ENCODE results near the gene SEMA6D.
"Not testable (repeated sequence)": the region's sequence is repeated elsewhere in the genome, so short reads cannot be mapped to it uniquely, and the experiment has no call there.

Gene SEMA6D

DNA sequence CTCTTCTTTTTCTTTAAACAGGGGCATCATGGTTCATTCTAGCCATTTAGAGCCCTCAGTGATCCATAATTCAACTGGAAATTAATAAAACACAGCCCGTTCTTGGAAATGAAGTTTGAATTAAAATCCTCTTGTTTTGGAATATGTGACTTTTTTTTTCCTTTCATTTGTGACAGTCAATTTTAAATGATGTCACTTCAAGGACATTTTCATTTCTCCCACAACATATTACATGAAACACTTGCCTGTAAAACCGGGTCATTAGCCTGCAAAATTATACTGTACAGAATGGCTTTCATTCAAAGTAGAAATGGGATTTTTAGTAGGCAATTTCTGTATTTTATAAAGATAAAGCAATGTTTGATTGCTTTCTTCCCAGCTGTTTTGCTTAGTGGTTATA is 789 bp upstream of the SEMA6D start:
- intact Hi-C loops (cut with DNase I), result loop anchor here (10.0 kb wide), 1 partner anchor 242 kb away; no protein-coding TSS in a partner anchor

DNA sequence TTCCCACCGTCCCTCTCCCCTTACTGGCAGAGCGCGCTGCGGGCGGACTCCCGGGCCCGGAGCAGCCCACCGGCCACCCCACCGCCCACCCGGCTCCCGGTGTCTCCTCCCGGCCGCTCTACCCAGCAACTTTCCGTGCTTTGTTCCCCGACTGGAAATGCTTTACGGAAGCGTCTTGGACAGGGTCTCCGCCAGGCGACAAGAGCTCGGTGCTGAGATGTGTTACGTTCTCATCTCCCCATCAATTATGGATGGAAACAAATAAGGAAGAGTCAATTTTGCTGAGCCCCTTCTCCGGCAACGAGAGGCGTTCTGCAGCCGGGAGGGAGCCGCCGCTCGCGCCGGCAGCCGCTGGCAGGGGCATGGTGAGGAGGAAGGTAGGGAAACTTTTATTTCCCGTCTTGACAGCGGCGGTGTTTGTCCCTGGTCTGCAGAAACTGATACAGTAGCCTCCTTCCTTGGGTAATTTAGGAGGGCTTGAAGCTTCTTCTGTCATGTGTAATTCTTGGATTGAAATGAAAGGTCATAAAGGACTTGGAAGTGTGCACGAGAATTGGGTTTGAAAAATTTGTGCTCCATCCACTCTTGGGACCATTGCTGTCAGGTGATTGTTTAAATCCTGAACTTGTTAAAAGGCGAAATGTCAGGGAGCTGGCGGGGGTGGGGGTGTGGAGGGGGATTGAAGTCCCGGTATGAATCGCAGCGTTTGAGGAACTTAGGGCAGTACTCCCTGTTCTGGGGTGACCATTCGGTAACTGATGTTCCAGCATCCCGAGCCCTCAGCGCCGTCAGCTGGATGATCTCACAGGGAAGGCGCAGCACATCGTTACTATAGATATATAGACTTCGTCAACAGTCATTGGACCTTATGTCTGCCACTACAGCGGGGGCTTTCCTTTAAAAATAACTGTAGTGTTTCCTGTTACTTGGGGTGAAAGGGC is 1.5 kb downstream of the SEMA6D start:
- peak; percentile 32 to 92 (median 64) for DNase-seq
- intact Hi-C loops (cut with DNase I), result loop anchor here (10.0 kb wide), 1 partner anchor 244 kb away; no protein-coding TSS in a partner anchor

More for the DNA sequence above, 789 bp upstream of the SEMA6D start:
- no peak for DNase-seq

DNA sequence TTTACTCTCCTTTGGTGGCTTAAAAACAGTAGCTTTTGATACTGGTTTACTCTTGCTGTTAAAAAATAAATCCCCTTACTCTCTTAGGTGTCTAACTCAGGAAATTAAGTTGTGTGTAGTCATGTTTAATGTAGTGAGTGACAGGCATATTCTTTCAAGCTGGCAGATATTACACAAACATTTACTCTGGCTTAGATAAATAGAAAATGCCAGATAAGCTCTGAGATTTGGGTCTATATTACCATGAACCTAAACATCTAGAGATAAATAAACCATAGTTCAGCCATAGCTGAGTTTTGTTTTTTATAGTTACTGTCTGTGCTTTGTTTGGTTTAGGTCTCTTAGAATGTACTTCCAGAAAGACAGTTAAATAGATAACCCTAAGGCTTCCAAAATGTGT is 2.4 kb downstream of the SEMA6D start:
- intact Hi-C loops (cut with DNase I), result loop anchor here (10.0 kb wide), 2 partner anchors 245 to 525 kb away; no protein-coding TSS in a partner anchor
- no peak for DNase-seq

DNA sequence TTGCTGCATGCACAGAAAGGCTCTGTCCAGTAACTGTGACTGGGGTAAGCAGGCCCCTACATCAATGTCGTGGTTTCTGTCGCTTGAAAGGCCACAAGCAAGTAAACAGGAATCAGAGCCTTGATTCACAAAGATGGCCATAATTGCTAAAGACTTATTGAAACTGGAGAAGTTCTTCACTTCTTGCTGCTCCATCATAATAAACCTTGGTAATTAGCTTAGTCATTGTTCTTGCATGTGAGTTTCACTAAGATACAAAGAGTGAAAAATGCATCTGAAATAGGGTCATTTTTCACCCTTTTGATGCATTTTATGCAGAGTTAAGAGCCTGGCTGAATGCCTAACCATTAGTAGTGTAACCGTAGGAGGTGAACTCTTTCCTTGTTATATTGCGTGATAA is 3.2 kb downstream of the SEMA6D start:
- intact Hi-C loops (cut with DNase I), result loop anchor here (10.0 kb wide), 1 partner anchor 526 kb away; no protein-coding TSS in a partner anchor
- DNase-seq, result no peak

DNA sequence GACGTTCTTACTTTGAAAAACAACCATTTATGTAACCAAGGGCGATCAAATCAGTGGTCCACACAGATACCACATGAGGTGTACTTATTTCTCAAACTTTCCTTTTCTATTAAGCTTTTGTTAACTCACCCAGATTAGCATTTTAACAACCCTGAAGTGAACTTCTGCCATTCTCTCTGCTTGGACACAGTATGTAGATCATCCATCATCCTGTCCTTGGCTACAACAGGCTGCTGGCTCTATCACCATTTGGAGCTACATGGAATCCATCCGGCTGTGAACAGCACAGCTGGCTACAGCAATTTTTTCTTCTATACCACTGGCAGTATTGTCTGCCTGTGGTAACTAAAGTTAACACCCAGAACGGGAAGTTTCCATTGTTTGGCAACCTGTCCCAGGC is 4.4 kb downstream of the SEMA6D start:
- no peak for DNase-seq
- intact Hi-C loops (cut with DNase I), result loop anchor here (10.0 kb wide), 1 partner anchor 527 kb away; no protein-coding TSS in a partner anchor

DNA sequence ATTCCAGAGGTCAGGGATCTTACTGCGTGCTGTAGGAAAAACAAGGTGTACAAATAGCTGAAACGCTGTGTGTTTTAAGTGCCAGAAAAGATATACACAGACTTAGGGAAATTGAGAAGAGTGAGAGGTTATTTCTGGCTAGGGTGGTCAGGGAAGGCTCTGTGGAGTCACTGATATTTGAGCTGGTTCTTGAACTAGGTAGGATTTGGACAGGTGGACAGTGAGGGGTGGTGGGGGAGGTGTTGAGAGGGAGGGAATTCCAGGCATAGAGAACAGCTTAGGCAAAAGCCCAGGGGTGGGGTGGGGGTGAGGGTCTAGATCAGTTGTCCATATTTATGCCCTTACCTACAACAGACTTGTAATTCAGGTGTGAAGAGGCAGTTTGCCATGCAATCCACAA is 7.0 kb downstream of the SEMA6D start:
- intact Hi-C loops (cut with DNase I), result loop anchor here (10.0 kb wide), 1 partner anchor 530 kb away; no protein-coding TSS in a partner anchor
- DNase-seq, result no peak

DNA sequence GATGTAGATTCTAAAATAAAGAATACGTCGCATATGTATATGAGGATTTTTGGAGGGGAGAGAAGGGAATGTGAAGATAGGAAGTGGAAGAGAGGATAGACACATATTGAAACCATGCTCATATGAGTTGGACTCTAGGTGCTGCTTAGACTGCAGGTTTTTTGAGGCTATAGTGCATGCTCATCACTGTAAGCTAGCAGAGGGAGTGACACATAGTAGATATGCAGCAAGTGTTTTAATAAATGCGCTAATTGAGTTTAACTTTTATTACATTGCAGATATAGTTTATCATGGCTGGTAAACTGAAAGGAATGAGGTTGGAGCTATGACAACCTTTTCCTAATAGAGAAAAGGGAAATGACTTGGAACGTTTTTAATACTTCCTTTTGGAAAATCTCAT is 7.7 kb downstream of the SEMA6D start:
- no peak for DNase-seq
- intact Hi-C loops (cut with DNase I), result loop anchor here (10.0 kb wide), 1 partner anchor 530 kb away; no protein-coding TSS in a partner anchor

DNA sequence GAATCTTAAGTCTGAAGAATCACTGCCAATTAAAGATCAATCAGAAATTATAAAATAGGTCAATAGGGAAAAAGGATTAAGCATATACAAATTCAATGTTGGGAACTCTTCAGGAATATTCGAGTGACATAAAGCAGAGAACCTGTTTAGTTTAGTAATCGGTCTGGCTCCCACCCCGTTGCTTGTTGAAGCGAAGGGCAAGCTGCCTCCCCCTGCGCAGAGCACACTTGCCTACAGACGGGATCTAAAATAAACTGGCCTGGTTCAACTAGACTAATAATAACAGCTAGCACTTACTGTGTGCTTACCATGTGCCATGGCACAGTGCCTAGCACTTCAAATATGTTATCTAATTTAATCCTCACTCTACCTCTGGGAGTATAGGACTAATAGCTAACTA is 8.6 kb downstream of the SEMA6D start:
- intact Hi-C loops (cut with DNase I), result loop anchor here (10.0 kb wide), 1 partner anchor 531 kb away; no protein-coding TSS in a partner anchor
- DNase-seq, result no peak

DNA sequence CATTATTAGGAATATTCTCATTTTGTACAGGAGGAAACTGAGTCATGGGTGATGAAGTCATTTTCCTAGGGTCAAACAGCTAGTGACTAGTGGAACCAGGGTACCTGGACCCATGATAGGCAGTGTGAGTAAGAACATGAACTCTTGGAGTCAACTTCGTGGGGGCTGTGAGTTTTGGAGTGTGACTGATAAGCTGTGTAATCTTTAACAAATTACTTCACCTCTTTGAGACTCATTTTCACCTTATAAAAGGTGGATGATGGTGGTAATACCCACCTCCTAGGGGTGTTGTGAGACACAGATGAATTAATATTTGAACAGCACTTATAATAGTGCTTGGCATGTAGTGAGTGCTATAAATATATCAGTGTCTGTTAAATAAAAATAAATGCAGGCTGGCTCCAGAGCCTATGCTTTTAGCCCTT is 9.1 kb downstream of the SEMA6D start:
- intact Hi-C loops (cut with DNase I), result loop anchor here (10.0 kb wide), 1 partner anchor 532 kb away; no protein-coding TSS in a partner anchor
- no peak for DNase-seq

DNA sequence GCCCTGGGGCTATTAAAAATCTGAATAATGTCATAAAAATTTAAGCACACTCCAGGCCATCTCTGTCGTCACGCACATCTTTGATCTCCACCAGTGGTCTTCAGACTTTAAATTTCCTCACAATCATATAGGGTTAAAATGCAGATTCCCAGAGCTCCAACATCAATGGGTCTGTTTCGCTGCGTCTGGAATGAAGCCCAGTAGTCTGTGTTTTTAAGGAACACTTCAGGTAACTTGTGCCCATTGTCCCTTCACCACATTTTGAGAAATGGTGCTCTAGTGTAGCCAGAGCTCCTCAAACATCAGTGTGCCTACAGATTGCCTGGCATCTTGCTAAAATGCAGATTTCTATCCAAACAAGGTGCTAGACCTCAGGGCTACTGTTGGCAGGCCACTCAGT is 9.8 kb downstream of the SEMA6D start:
- DNase-seq, result no peak
- intact Hi-C loops (cut with DNase I), result loop anchor here (10.0 kb wide), 1 partner anchor 532 kb away; no protein-coding TSS in a partner anchor

DNA sequence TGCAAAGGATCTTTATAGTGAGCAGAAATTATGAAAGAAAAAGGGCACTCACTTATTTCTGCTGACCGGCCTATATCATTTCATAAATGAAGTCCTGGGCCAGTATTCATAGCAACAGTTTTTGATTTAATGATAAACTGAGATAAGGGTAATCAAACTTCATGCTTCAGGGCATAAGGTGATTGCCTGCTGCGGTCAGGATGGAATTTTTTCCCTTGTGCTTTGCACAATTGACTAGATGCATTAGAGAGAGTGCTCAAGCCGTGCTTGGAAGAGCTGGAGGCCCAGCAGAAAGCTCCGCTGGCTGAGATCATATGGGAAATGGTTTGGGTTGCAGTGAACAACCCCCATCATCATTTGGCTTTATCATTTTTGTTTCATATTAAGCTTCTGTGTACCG is 10.4 kb downstream of the SEMA6D start:
- intact Hi-C loops (cut with DNase I), result loop anchor here (10.0 kb wide), 1 partner anchor 533 kb away; no protein-coding TSS in a partner anchor

DNA sequence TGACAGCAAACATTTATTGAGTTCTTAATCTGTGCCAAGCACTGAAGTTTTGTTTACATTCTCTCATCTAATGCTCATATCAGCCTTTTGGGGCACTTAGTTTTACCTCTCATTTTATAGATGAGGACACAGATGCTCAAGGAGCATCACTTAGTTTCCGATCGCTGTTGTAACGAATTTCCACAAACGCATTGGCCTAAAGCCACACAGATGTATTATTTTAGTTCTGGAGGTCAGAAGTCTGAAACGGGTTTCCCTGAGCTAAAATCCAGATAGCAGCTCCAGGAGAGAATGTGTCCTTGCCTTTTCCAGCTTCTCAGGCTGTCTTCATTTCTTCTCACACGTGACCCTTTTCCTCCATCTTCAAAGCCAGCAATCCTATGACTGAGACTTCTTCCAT is 11.1 kb downstream of the SEMA6D start:
- no peak for DNase-seq
- intact Hi-C loops (cut with DNase I), result loop anchor here (10.0 kb wide), 1 partner anchor 534 kb away; no protein-coding TSS in a partner anchor

More for the DNA sequence above, 10.4 kb downstream of the SEMA6D start:
- no peak for DNase-seq

DNA sequence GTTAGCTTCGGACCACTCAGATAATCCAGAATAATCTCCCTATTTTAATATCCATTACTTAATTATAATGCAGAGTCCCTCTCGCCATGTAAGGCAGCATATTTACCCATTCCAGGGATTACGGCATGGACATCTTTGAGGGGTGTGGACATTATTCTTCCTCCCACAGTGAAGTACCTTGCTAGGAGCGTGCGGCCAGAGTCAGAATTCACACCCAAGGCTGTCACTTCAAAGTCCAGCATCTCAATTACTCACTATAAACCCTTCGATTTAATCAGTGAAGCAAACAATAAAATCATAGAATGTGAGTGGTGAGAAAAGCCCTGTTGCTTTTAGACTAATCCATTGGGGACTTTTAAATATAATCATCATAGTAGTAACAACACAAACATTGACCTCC is 11.6 kb downstream of the SEMA6D start:
- no peak for DNase-seq
- intact Hi-C loops (cut with DNase I), result loop anchor here (10.0 kb wide), 1 partner anchor 534 kb away; no protein-coding TSS in a partner anchor

DNA sequence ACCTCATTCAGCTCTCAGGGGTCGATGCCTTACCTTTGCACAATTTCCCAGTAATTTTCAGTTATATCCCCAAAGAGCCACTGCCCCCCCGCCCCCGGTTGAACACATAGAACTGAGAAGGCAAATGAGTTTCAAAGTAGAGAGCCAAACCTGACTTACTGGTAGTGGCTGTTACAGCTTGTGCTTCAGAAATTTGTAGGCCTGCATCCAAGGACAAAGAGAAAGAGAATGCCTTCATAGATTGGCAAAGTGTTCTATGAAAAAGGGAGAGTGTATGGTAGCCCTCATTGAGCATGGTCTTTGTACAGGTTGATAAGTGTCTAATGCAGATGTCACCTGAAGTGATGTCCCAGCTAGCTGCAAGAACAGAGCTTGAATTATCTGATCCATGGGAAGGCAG is 13.9 kb downstream of the SEMA6D start:
- DNase-seq, result no peak
- intact Hi-C loops (cut with DNase I), result no loop called here

DNA sequence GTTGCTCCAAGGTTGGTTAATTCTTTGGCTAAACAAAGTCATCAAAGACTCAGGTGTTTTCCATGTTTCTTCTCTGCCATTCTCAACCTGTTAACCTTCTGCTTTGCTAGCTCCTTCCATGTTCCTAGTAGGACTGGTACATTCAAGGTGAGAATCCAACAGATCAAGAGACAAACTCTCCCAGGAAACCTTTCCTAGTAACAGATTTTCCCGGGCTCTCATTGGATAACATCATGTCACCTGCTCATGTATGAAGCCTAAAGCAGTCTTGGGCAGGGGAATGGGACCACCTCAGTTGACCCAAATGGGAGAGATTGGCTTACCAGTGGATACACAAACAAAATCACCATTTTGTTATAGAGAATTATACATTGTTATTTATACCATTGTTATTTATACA is 14.9 kb downstream of the SEMA6D start:
- intact Hi-C loops (cut with DNase I), result no loop called here
- DNase-seq, result no peak

DNA sequence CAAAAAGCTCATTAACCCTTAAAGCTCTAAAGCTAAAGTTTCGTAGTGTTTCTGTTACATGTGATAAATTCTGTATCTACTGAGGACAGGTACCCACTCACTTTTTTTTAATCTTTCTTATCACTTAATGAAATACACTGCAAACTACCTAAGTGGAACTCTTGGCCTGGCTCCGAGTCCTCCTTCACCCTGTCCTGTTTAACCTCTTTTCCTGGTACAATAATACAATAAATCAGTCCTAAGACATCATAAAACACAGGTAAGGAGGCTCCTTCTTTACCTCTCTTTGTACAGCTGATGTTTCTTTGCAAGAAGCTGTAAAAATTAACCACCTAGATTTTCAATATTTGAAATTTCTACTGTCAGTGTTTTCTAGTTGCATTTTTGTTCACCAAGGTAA is 15.8 kb downstream of the SEMA6D start:
- DNase-seq, result no peak
- intact Hi-C loops (cut with DNase I), result no loop called here

DNA sequence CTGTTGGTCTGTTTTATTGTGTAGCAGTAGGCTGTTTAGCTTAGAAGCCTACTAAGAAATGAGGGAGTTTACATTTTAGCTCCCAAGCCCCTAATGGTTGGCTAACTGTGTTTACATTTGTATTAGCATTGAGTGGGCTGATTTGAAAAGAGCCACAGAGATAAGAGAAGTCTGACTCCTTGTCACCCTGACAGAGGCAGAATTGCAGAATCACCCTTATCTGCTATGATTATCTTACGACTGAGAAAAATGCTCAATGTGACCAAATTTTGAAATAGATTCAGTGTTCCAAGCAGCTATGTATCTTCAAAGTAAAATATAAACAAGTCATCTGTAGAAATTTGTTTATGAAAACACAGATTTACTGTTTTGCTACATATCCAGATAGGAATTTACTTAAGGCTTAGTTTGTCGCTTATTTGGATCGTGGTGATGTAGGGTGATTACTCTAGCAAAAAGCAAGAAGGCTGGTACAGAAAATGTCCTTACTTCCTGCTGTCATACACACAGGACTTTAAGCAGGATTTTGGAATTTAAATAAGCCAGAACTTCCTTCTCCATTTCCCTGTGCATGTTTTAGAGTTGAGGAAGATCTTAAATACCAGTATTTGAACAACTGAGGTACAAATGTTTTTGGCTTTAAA is 19.0 kb downstream of the SEMA6D start:
- DNase-seq, result no peak
- intact Hi-C loops (cut with DNase I), result no loop called here

DNA sequence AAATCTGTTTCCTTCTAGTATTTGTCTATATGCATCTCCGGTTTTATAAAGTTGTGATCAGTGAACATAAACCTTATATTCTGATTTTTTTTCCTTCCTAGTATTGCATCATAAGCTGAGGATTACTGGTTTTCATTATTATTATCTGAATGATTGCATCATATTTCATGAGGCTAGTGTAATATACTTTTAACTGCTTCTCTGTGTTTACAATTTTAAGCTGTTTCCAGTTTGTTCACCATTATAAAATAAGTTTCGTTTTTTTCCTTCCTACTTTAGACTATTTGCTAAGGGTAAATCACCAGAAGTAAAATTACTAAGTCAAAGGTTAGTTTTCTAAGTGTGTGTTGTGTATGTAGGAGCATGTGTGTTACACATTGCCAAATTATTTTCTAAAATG is 20.2 kb downstream of the SEMA6D start:
- DNase-seq, result no peak
- intact Hi-C loops (cut with DNase I), result no loop called here

DNA sequence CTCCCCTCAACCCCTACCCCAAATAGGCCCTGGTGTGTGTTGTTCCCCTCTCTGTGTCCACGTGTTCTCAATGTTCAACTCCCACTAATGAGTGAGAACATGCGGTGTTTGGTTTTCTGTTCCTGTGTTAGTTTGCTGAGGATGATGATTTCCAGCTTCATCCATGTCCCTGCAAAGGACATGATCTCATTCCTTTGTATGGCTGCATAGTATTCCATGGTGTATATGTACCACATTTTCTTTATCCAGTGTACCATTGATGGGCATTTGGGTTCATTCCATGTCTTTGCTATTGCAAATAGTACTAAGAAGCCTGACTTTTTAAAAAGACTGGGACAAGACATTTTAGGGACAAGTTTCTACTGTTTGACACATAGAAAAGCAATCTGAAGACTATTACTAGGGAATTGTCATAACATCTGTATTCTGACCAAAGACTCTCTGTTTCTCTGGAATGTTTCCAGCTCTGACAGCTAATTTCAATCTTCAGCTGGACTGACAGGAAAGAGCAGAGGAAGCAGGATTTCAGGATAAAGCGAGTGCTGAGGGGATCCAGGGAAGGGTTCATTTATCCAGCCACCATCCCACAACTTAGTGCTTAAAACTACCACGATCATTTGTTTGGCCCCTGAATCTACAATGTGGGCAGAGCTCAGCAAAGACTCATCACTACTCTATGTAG is 21.0 kb downstream of the SEMA6D start:
- DNase-seq; intact Hi-C loops (cut with DNase I): not testable (repeated sequence)

DNA sequence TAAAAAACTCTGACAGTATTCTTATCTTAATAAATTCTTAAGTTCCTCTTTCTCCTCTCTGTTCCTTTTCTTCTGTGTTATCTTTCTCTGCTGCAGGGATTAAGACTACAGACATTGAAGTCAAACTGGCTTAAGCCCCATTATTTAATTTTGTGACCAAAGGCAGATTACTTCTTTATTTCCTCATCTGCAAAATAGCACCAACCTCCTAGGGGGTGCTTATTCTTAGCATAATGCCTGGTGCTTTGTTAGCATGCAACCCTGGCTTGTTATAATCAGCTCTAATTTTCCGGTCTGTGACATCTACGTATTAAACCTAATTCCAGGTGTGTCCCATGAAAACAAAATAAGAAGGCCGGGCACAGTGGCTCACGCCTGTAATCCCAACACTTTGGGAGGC is 23.8 kb downstream of the SEMA6D start:
- DNase-seq, result no peak
- intact Hi-C loops (cut with DNase I), result no loop called here
